ENCODE measurements around the gene ARHGAP18. TPM values are rescaled to one million over a fixed set of nuclear protein-coding genes. Genes with fewer than 3 reads are reported as not detected.
"Not testable (repeated sequence)": the region's sequence is repeated elsewhere in the genome, so short reads cannot be mapped to it uniquely, and the experiment has no call there.

The ARHGAP18 gene
- total RNA-seq, 1 experiment from 2014 or later = 32.0 TPM

GRCh38 chr6:129597023-129597713 is 112.8 kb downstream of the ARHGAP18 start:
- H3K27ac ChIP-seq = no peak overlapping the region
- peaks cover 7% of the 10 kb centered on the region for H3K4me1 ChIP-seq (replicated peaks)
- H3K9me3 ChIP-seq (replicated peaks) = no peaks in the 10 kb centered on the region
- no peak for DNase-seq (ENCODE audit: low read depth in 1 of 2, low spot score in 2 of 2)
- H3K4me3 ChIP-seq = no peak overlapping the region
- H3K36me3 ChIP-seq = peaks cover 4% of the 10 kb centered on the region; the same call in 1 of the 2 replicates
- no peaks in the 10 kb centered on the region for H3K27me3 ChIP-seq (replicated peaks)

DNA sequence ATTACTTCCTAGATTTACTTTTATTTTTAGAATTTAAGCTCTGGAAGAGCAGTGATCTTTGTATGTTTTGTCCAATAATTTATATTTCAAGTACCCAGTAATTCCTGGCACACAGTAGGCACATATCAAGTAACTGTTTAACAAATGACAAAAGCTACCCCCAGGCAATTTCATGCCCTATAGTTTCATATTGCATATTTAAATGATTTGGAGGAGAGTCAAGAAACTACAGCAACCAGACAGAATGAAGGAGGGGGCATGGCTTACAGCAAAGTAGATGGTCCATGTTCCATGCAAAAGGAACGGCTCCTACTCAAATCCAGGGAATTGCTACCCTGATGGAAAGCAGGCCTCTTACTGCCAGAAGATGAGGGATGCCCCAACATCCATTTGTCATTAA is 113.5 kb downstream of the ARHGAP18 start:
- no peak overlapping the region for H3K4me3 ChIP-seq
- no peaks in the 10 kb centered on the region for H3K27me3 ChIP-seq (replicated peaks)
- H3K36me3 ChIP-seq = peaks cover 4% of the 10 kb centered on the region; the same call in 1 of the 2 replicates
- no peaks in the 10 kb centered on the region for H3K9me3 ChIP-seq (replicated peaks)
- H3K4me1 ChIP-seq (replicated peaks) = peaks cover 7% of the 10 kb centered on the region
- no peak for DNase-seq (ENCODE audit: low read depth in 1 of 2, low spot score in 2 of 2)
- no peak overlapping the region for H3K27ac ChIP-seq

DNA sequence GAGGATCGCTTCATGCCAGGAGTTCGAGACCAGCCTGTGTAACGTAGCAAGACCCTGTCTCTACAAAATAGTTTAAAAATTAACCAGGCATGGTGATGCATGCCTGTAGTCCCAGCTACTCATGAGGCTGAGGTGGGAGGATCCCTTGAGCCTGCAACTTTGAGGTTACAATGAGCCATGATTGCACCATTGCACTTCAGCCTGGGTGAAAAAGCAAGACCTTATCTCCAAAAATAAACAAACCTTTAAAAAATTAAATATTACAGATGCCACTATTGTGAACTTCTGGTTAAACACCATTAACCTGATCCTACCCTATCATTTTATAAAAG is 116.8 kb downstream of the ARHGAP18 start:
- Histone ChIP-seq H3K27me3 (replicated peaks) (no peaks in the 10 kb centered on the region), H3K27ac (no peak overlapping the region), H3K4me3 (no peak overlapping the region), H3K36me3 (peaks cover 6% of the 10 kb centered on the region), H3K4me1 (replicated peaks) (peaks cover 28% of the 10 kb centered on the region), H3K9me3 (replicated peaks) (peaks cover 2% of the 10 kb centered on the region; the same call in 1 of the 2 replicates)
- DNase-seq (ENCODE audit: low read depth in 1 of 2, low spot score in 2 of 2) = no peak

GRCh38 chr6:129592516-129593232 is 117.3 kb downstream of the ARHGAP18 start:
- no peak overlapping the region for H3K4me3 ChIP-seq
- peaks cover 30% of the 10 kb centered on the region for H3K4me1 ChIP-seq (replicated peaks)
- peaks cover 2% of the 10 kb centered on the region; the same call in 1 of the 2 replicates for H3K9me3 ChIP-seq (replicated peaks)
- no peak overlapping the region for H3K27ac ChIP-seq
- H3K27me3 ChIP-seq (replicated peaks) = no peaks in the 10 kb centered on the region
- H3K36me3 ChIP-seq = peaks cover 6% of the 10 kb centered on the region
- DNase-seq (ENCODE audit: low read depth in 1 of 2, low spot score in 2 of 2) = no peak

DNA sequence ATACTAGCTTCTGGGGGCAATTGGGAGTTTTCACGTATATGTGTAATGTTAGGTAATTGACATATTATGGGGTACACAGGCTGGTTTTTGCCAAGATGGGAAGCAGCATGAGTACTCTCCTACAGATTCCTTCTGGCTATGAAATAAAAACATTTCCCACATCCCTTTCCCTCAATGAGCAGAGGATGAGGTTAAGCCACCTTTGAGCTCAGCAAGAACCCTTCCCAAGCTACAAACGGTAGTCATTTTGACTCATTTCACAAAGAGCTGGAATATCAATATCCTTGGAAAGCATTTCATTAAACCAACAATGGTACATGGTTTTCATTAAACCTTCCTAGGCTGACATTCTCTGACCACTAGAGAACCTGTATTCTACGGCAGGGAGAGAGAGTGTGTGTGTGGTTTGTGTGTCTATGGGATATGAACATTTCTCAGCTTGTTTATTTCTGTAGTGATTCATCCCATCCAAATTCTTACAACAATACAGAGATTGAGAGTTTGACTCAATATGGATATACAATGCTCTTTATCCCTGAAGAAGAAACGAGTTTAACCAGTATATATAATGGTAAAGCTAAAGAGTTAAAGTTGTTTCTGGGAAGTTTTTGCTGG is 119.5 kb downstream of the ARHGAP18 start:
- Histone ChIP-seq H3K27me3 (replicated peaks) (no peaks in the 10 kb centered on the region), H3K36me3 (peaks cover 6% of the 10 kb centered on the region), H3K9me3 (replicated peaks) (peaks cover 2% of the 10 kb centered on the region; the same call in 1 of the 2 replicates), H3K4me1 (replicated peaks) (peaks cover 47% of the 10 kb centered on the region), H3K27ac (peak overlapping the region; percentile 55), H3K4me3 (no peak overlapping the region)
- peak; percentile 75 to 94 for DNase-seq (ENCODE audit: low read depth in 1 of 2, low spot score in 2 of 2)

DNA sequence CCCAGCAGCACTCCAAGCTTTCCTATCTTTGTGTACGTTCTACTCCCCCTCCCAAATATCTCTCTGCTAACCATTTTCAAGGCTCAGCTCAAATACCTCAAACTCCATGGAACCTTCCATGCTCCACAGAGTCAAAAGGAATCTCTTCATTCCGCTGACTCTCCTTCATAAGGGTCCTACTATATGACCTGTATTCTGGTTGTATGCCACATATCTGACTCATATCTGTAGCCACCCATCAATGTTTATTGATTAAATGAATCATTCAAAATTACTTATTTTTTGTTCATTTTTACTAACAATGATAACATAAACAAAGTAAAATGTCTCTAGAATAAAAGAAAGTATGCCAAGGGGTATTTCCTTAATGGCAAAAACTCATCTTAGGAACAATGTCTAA is 123.2 kb downstream of the ARHGAP18 start:
- Histone ChIP-seq H3K36me3 (peaks cover 6% of the 10 kb centered on the region), H3K4me3 (no peak overlapping the region), H3K27me3 (replicated peaks) (no peaks in the 10 kb centered on the region), H3K27ac (peak overlapping the region; percentile 10; the same call in 1 of the 2 replicates), H3K4me1 (replicated peaks) (peaks cover 40% of the 10 kb centered on the region), H3K9me3 (replicated peaks) (peaks cover 2% of the 10 kb centered on the region; the same call in 1 of the 2 replicates)
- DNase-seq (ENCODE audit: low read depth in 1 of 2, low spot score in 2 of 2) = peak in 1 of 2 experiments; percentile 49

DNA sequence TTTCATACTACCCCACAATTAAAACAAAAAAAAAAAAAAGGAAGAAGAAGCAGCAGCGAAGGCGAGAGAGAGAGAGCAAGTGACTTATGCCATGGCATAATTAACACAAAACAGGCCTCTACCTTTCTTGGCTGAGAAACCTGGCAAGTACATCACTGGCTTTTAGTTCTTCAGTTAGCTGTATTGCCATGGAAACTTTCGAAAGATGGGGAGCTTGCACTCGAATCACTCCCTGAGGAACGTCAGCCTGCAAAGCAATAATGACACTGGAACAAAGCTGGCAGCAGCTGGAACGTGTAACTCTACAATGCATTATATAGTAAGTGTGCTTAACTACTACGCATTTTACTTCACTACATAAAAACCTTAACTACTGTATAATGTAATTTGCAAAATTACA is 126.1 kb downstream of the ARHGAP18 start:
- Histone ChIP-seq H3K27me3 (replicated peaks) (no peaks in the 10 kb centered on the region), H3K36me3 (peaks cover 3% of the 10 kb centered on the region; the same call in 1 of the 2 replicates), H3K4me1 (replicated peaks) (peaks cover 19% of the 10 kb centered on the region), H3K27ac (no peak overlapping the region), H3K4me3 (no peak overlapping the region), H3K9me3 (replicated peaks) (no peaks in the 10 kb centered on the region)
- DNase-seq (ENCODE audit: low read depth in 1 of 2, low spot score in 2 of 2) = no peak

DNA sequence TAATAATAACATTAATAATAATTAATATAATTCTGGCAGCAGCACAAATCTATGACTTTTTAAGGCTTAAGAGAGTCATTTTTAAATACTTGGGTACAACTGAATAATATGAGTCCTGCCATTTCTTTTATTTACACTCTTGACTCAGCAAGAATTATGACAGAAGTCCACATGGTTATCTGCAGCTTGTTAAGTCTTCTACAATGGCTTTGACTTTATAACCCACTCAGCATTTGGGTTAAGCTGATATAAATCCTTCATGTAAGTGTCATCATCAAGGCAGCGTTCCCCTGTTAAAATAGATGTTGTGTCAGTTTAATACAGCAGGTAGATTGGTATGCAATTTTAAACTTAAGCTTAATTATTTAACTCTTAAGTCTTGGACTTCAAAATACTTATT is 131.7 kb downstream of the ARHGAP18 start:
- no peak overlapping the region for H3K27ac ChIP-seq
- no peak overlapping the region for H3K4me3 ChIP-seq
- no peaks in the 10 kb centered on the region for H3K9me3 ChIP-seq (replicated peaks)
- DNase-seq (ENCODE audit: low read depth in 1 of 2, low spot score in 2 of 2) = no peak
- H3K36me3 ChIP-seq = peaks cover 4% of the 10 kb centered on the region; the same call in 1 of the 2 replicates
- no peaks in the 10 kb centered on the region for H3K27me3 ChIP-seq (replicated peaks)
- H3K4me1 ChIP-seq (replicated peaks) = peaks cover 11% of the 10 kb centered on the region

DNA sequence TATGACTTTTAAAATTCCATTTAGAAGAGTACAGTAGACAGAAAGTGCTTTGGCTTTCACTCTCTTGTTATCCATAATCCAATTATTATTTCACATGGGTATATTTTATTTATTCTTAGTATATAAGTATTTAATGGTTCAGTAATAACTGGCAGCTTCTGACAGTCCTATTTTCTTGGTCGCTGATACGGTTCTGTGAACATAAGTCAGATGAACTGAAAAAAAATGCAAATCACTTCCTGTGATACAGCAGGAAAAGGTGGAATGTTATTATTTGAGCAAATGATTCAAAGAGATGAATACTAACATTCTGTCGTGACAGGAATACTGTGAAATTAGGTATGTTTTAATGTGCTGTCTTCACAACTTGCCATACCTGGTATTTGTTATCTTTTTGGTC is 132.3 kb downstream of the ARHGAP18 start:
- Histone ChIP-seq H3K36me3 (peaks cover 4% of the 10 kb centered on the region; the same call in 1 of the 2 replicates), H3K4me3 (no peak overlapping the region), H3K27ac (no peak overlapping the region), H3K4me1 (replicated peaks) (peaks cover 11% of the 10 kb centered on the region), H3K27me3 (replicated peaks) (no peaks in the 10 kb centered on the region), H3K9me3 (replicated peaks) (no peaks in the 10 kb centered on the region)
- no peak for DNase-seq (ENCODE audit: low read depth in 1 of 2, low spot score in 2 of 2)

DNA sequence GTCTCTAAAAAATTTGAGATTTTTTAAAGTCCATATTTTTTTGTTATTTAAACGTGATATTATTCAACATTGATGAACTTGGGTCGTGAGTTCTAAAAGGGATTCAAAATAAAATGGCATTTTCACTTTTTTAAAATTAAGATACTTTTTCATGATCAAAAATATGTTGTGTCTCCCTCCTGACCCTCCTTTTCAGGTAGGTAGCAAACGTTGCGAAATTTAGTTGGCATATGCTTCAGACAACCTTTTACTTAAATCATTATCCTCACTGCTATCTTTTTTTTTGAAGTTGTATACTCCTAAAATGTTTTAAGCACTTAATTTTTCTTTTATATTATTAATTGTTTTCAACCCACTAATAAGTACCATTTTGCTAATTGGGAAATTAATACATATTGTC is 133.5 kb downstream of the ARHGAP18 start:
- DNase-seq (ENCODE audit: low read depth in 1 of 2, low spot score in 2 of 2) = no peak
- no peaks in the 10 kb centered on the region for H3K27me3 ChIP-seq (replicated peaks)
- H3K27ac ChIP-seq = no peak overlapping the region
- peaks cover 4% of the 10 kb centered on the region; the same call in 1 of the 2 replicates for H3K36me3 ChIP-seq
- peaks cover 11% of the 10 kb centered on the region for H3K4me1 ChIP-seq (replicated peaks)
- no peak overlapping the region for H3K4me3 ChIP-seq
- H3K9me3 ChIP-seq (replicated peaks) = no peaks in the 10 kb centered on the region

GRCh38 chr6:129575378-129576118 is 134.4 kb downstream of the ARHGAP18 start:
- Histone ChIP-seq H3K27ac (peak overlapping the region; percentile 32; the same call in 1 of the 2 replicates), H3K4me3 (no peak overlapping the region), H3K9me3 (replicated peaks) (no peaks in the 10 kb centered on the region), H3K36me3 (peaks cover 4% of the 10 kb centered on the region; the same call in 1 of the 2 replicates), H3K27me3 (replicated peaks) (no peaks in the 10 kb centered on the region), H3K4me1 (replicated peaks) (peaks cover 11% of the 10 kb centered on the region)
- DNase-seq (ENCODE audit: low read depth in 1 of 2, low spot score in 2 of 2) = peak in 1 of 2 experiments; percentile 63

- not testable (repeated sequence) for H3K27me3 ChIP-seq (replicated peaks); DNase-seq (ENCODE audit: low read depth in 1 of 2, low spot score in 2 of 2); H3K27ac ChIP-seq; H3K4me3 ChIP-seq; H3K36me3 ChIP-seq; H3K9me3 ChIP-seq (replicated peaks)
- peaks cover 11% of the 10 kb centered on the region for H3K4me1 ChIP-seq (replicated peaks)
Observed at GRCh38 chr6:129574605-129575004, 135.4 kb downstream of the ARHGAP18 start.

GRCh38 chr6:129570929-129571328 is 139.0 kb downstream of the ARHGAP18 start:
- not testable (repeated sequence) for H3K27ac ChIP-seq; DNase-seq (ENCODE audit: low read depth in 1 of 2, low spot score in 2 of 2); H3K4me3 ChIP-seq; H3K27me3 ChIP-seq (replicated peaks); H3K36me3 ChIP-seq; H3K9me3 ChIP-seq (replicated peaks)
- peaks cover 11% of the 10 kb centered on the region for H3K4me1 ChIP-seq (replicated peaks)

Data from SJSA1 (cell line).